Caki2 (cell line): Measurements from ENCODE around the gene SMYD3. TPM values are rescaled to one million over a fixed set of nuclear protein-coding genes. Genes with fewer than 3 reads are reported as not detected.
A peak's percentile ranks its signal among the peaks of the same experiment; 100 is the strongest.
"Not testable (repeated sequence)": the region's sequence is repeated elsewhere in the genome, so short reads cannot be mapped to it uniquely, and the experiment has no call there.

ENCODE experiments used
- DNase-seq: peaks from one replicate; pipeline ENCODE4 v3.0.0-alpha.2; 2015; ENCODE audit warnings: low read depth
- in situ Hi-C: cut with HindIII; loops from 2 replicates; pipeline ENCODE4 v1.10.0; 2016; ENCODE audit warnings: low sequenced_read_pairs, low pct_unique_long_range_greater_than_20kb, mixed read lengths
- total RNA-seq: library from RNA; depleted of rRNA; stranded (reverse); fragments of >200 nt; shearing (Covaris generic); gene quantifications from 2 replicates; pipeline ENCODE4 v1.2.3, GENCODE V29; 2014; ENCODE audit warnings: low replicate concordance

The SMYD3 gene
- total RNA-seq, 1 experiment from 2014 or later = 47.7 TPM

- in situ Hi-C loops = no loop called here
- no peak for DNase-seq
Observed at GRCh38 chr1:246034630-246035029, 472.4 kb downstream of the SMYD3 start.

- in situ Hi-C loops = no loop called here
- no peak for DNase-seq
Observed at GRCh38 chr1:246032984-246033383, 474.1 kb downstream of the SMYD3 start.

- DNase-seq = peak; percentile 16
Observed at GRCh38 chr1:246032031-246032551, 475.0 kb downstream of the SMYD3 start.

GRCh38 chr1:246029616-246030015 lies 477.5 kb downstream of the SMYD3 start:
- no peak for DNase-seq
- in situ Hi-C loops = no loop called here

More at GRCh38 chr1:246032031-246032551, 475.0 kb downstream of the SMYD3 start:
- in situ Hi-C loops = no loop called here

GRCh38 chr1:246024118-246024517 lies 483.0 kb downstream of the SMYD3 start:
- in situ Hi-C loops = not testable (repeated sequence)

GRCh38 chr1:246020211-246020954 lies 486.7 kb downstream of the SMYD3 start:
- no peak for DNase-seq
- in situ Hi-C loops = no loop called here

More at GRCh38 chr1:246024118-246024517, 483.0 kb downstream of the SMYD3 start:
- not testable (repeated sequence) for DNase-seq

GRCh38 chr1:246018146-246018545 lies 488.9 kb downstream of the SMYD3 start:
- in situ Hi-C loops = no loop called here
- no peak for DNase-seq

GRCh38 chr1:246012341-246012740 lies 494.7 kb downstream of the SMYD3 start:
- in situ Hi-C loops = no loop called here
- no peak for DNase-seq

DNA sequence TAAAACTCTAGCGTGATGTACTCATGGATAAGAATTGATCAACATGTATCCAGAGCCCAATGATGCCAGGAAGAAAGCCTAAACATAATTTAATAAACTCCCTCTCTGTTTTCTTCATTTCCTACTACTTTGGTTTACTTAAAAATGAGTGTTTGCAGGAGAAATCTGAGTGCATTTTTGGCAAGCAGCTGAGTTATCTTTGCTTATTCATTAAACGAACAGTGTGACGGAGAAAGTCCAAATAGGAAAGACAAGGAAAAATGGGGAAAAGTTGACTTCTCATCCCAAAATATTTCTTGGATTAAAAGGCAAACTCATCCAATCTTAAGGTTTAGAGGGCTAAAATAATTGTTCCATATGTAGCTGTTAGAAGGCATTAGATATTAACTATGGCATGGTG lies 496.7 kb downstream of the SMYD3 start:
- in situ Hi-C loops = no loop called here
- DNase-seq = no peak

DNA sequence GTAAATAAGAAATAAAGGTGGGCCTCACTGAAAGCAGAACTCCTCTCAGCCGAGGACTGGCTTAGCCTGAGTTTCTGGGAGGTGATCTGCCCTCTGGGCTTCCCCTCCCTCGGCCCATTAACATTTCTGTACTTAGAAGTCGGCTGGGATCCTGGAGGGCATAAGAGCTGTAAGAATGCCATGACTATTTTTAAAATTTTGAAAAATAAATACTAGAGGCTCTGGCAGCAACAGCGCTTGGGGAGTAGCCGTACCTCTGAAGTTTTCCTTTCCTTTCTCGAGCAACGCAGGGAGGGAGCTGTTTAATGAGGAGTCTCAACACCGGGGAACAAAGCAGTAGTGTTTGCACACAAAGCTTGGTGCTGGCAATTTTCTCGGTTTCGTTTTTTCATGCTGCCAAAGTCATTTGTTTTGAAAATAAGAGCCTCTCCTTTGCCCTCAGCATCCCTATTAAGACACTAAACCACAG lies 498.7 kb downstream of the SMYD3 start:
- no peak for DNase-seq
- in situ Hi-C loops = no loop called here

- in situ Hi-C loops = no loop called here
- peak; percentile 39 for DNase-seq
Observed at GRCh38 chr1:246005067-246005466, 502.0 kb downstream of the SMYD3 start.

DNA sequence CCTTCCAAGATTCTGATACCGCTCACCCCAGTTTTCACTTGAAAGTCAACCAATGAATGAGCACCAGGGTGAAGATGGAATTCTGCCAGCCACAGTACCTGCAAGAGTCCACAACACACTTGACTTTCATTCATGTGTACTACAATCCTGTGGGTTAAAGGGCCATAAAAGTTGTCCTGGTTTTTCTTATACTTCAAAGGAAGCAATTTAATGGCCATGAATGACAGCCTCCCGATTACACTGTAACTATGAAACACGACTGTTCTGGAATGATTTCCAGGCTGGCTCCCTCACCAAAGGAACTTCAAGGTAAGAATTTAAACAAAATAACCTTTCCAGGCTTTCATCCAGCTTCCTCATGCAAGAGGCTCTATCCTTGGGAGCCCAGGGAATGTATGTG lies 502.8 kb downstream of the SMYD3 start:
- in situ Hi-C loops = no loop called here

GRCh38 chr1:246003442-246003730 lies 503.7 kb downstream of the SMYD3 start:
- no peak for DNase-seq
- in situ Hi-C loops = no loop called here

More for the DNA sequence above, 502.8 kb downstream of the SMYD3 start:
- peak; percentile 6 for DNase-seq

DNA sequence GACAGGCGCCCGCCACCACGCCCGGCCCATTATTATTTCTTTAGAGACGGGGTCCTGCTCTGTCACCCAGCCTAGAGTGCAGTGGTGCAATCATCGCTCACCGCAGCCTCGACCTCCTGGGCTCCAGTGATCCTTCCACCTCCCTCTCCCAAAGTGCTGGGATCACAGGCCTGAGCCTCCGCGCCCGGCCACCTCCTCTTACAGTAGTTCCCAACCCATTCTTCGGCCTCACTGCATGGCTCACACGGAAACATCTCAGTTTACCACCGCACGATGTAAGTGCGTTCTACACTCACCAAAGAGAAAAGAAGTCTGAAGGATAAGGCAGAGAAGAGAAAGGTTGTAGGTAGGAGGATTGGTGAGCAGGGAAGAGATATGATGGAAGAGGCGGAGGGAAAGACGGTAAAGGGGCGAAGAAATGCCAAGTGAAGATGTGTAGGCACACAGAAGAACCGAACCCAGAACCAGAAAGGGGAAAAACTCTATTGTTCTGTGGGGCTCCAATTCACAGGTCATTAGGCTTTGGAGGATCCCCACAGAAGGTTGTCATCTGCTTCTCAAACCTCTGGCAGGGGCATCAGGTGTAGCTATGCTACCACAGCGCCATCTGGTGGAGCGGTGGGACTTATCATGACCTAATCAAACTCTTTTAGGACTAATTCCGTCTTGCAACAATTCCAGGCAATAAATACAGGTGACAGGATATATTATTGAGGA lies 504.2 kb downstream of the SMYD3 start:
- in situ Hi-C loops = no loop called here
- DNase-seq = peak; percentile 64

DNA sequence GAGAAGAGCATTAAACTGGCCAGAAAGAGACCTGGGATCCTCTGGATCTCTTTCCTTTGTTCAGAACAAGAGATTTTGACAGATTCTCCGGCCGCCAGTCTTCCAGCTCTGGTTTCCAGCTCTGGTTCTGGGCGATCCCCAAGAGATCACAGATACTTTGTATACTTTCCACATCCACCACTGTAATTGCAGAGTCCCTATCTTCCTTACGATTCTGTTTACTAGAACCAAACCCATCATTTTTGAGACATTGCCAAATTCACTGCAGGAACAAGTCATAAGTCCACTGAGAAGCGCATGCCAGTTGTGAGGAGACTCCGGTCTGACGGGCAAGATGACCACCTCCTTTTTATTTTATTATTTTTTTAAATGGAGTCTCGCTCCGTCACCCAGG lies 505.2 kb downstream of the SMYD3 start:
- DNase-seq = no peak
- in situ Hi-C loops = no loop called here

- no peak for DNase-seq
- in situ Hi-C loops = no loop called here
Observed at GRCh38 chr1:246001142-246001836, 505.8 kb downstream of the SMYD3 start.

DNA sequence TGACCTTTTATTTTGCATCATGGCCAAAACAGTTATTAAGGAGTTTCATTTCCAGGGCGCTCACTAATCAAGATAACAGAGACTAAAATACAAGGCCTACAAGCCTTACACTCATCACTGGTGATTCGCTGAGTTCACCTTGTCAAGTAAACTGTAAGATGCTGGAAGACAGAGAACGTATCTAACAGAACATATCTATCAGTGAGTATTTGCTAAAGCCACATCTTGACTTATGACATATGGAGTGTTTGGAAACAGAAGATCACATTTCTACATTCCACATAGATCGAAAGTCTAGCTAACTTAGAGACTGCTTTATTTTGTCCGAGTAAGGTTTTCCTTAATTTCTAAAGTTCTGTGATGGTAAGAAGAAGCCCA lies 506.5 kb downstream of the SMYD3 start:
- in situ Hi-C loops = no loop called here
- no peak for DNase-seq

DNA sequence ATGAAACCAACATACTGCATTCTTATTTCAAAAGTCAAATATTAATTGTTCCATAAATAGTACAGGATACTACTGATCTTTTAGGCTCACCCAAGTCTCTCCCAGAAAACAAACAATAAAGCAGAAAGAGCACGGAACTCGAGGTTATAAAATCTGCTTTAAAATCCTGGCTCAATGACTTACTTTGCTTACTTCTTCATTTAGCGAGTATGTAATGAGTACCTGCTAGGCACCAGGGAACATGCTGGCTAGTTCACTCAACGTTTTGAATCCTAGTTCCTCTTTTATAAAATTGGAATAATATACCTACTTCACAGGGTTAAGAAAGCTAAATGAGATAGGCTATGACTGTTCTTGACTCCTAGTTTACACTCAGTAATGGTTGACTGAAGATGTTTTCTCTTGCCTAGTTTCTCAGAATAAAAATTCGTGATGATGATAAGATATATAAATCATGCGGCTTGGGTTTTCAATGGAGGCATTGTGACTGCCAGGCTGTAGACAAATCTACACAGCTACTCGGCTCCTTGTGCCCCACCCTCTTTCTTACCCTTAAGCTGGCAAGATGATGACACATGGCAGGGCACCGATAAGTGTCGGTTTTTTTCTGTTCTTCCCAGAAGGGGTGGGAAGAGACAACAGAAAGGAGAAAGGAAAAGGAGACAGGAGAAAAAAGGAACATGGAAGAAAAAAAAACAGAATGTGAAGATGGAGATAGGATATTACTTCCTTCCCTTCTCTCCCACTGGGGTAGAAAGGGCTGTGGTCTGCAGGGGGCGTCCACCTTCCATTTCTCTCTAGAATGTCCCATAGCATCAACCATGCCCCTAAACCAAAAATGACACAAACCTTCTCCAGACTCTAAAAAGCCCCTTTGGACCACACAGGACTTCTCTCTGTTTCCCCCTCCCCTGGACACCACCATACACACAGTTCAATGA lies 507.1 kb downstream of the SMYD3 start:
- peak; percentile 8 for DNase-seq
- in situ Hi-C loops = no loop called here
